ENCODE data around the gene ZNG1A. TPM values are rescaled to one million over a fixed set of nuclear protein-coding genes. Genes with fewer than 3 reads are reported as not detected.
"Not testable (repeated sequence)": the region's sequence is repeated elsewhere in the genome, so short reads cannot be mapped to it uniquely, and the experiment has no call there.

ZNG1A gene
- total RNA-seq, 1 experiment from 2014 or later: 31.1 TPM

- H3T11ph ChIP-seq (ENCODE audit: low read length); H2BK15ac ChIP-seq (ENCODE audit: low read depth, low read length); H3K14ac ChIP-seq (ENCODE audit: insufficient read depth, low read length); H3K4me2 ChIP-seq (ENCODE audit: insufficient read depth, insufficient read length, low read length); H2BK20ac ChIP-seq (ENCODE audit: low read depth, low read length, poor library complexity, severe bottlenecking); H3K9me3 Mint-ChIP-seq; H4K5ac ChIP-seq (ENCODE audit: insufficient read length, low read depth, low read length); H2BK12ac ChIP-seq (ENCODE audit: insufficient read length, low read depth, low read length); H2BK120ac ChIP-seq (ENCODE audit: low read depth, low read length, poor library complexity, severe bottlenecking); H3K27ac ChIP-seq (ENCODE audit: insufficient read length, low read depth, low read length); H2BK5ac ChIP-seq (ENCODE audit: insufficient read length, low read length); DNase-seq; H3K9me3 ChIP-seq (ENCODE audit: control insufficient read depth, low read depth, low read length); H3K9ac ChIP-seq (ENCODE audit: extremely low read depth, insufficient read length, low read length); H2AK5ac ChIP-seq (ENCODE audit: insufficient read length, low read length); H3K4ac ChIP-seq (ENCODE audit: low read depth, low read length); H4K8ac ChIP-seq (replicated peaks; ENCODE audit: insufficient read length, low read depth, low read length); H3K79me2 ChIP-seq (ENCODE audit: insufficient read depth, low read length); H4K91ac ChIP-seq (ENCODE audit: insufficient read length, low read depth, low read length); H3K36me3 Mint-ChIP-seq (ENCODE audit: insufficient read depth in 1 of 3, low read depth in 3 of 3); H3K56ac ChIP-seq (ENCODE audit: insufficient read length, low read depth, low read length); H3K4me1 ChIP-seq (ENCODE audit: insufficient read depth, low read length); H3K18ac ChIP-seq (ENCODE audit: insufficient read length, low read depth, low read length); H3K23me2 ChIP-seq (ENCODE audit: insufficient read length, low read depth, low read length, poor library complexity, severe bottlenecking); H4K20me1 ChIP-seq (ENCODE audit: control insufficient read depth, insufficient read depth, insufficient read length); H3K79me1 ChIP-seq (ENCODE audit: insufficient read depth, low read depth, low read length, poor library complexity, severe bottlenecking); H2AFZ ChIP-seq (ENCODE audit: low read length); H3K27ac Mint-ChIP-seq; H3K23ac ChIP-seq (ENCODE audit: insufficient read length, low read depth, low read length): not testable (repeated sequence)
- no CpG with 5 or more reads among the region's 55 CpGs for WGBS (ENCODE audit: extremely low coverage, insufficient read length, low lambda C conversion rate)
- Mint-ChIP-seq H3K4me3 (peak overlapping the region in 1 of 2 experiments; percentile 53; a peak in 3 of 5 replicates), H3K4me1 (peaks cover 11 to 15% of the 10 kb centered on the region in 2 experiments), H3K27me3 (ENCODE audit: low read depth) (peaks cover 93% of the 10 kb centered on the region)
- H3K27me3 ChIP-seq (ENCODE audit: insufficient read depth, low read length): peaks cover 48% of the 10 kb centered on the region
Measured at GRCh38 chr9:112589-113467, 66.0 kb downstream of the ZNG1A start.

- H3K9me3 ChIP-seq (ENCODE audit: control insufficient read depth, low read depth, low read length); H3K79me1 ChIP-seq (ENCODE audit: insufficient read depth, low read depth, low read length, poor library complexity, severe bottlenecking); H3K36me3 Mint-ChIP-seq (ENCODE audit: insufficient read depth in 1 of 3, low read depth in 3 of 3); H3K9ac ChIP-seq (ENCODE audit: extremely low read depth, insufficient read length, low read length); H4K8ac ChIP-seq (replicated peaks; ENCODE audit: insufficient read length, low read depth, low read length); H2BK20ac ChIP-seq (ENCODE audit: low read depth, low read length, poor library complexity, severe bottlenecking); H2AK5ac ChIP-seq (ENCODE audit: insufficient read length, low read length); H3K4ac ChIP-seq (ENCODE audit: low read depth, low read length); H3K79me2 ChIP-seq (ENCODE audit: insufficient read depth, low read length); H3K56ac ChIP-seq (ENCODE audit: insufficient read length, low read depth, low read length); H3K18ac ChIP-seq (ENCODE audit: insufficient read length, low read depth, low read length); H4K91ac ChIP-seq (ENCODE audit: insufficient read length, low read depth, low read length); H3K23ac ChIP-seq (ENCODE audit: insufficient read length, low read depth, low read length); H3K4me1 ChIP-seq (ENCODE audit: insufficient read depth, low read length); H4K20me1 ChIP-seq (ENCODE audit: control insufficient read depth, insufficient read depth, insufficient read length); H3K9me3 Mint-ChIP-seq; H3K27ac ChIP-seq (ENCODE audit: insufficient read length, low read depth, low read length); H2AFZ ChIP-seq (ENCODE audit: low read length); H3K4me3 Mint-ChIP-seq; H3K27ac Mint-ChIP-seq; H4K5ac ChIP-seq (ENCODE audit: insufficient read length, low read depth, low read length); H2BK5ac ChIP-seq (ENCODE audit: insufficient read length, low read length); H2BK120ac ChIP-seq (ENCODE audit: low read depth, low read length, poor library complexity, severe bottlenecking); H3K4me2 ChIP-seq (ENCODE audit: insufficient read depth, insufficient read length, low read length); H2BK15ac ChIP-seq (ENCODE audit: low read depth, low read length); H3K23me2 ChIP-seq (ENCODE audit: insufficient read length, low read depth, low read length, poor library complexity, severe bottlenecking); H2BK12ac ChIP-seq (ENCODE audit: insufficient read length, low read depth, low read length); H3K14ac ChIP-seq (ENCODE audit: insufficient read depth, low read length); DNase-seq; H3T11ph ChIP-seq (ENCODE audit: low read length): not testable (repeated sequence)
- Mint-ChIP-seq H3K4me1 (peaks cover 8 to 11% of the 10 kb centered on the region in 2 experiments), H3K27me3 (ENCODE audit: low read depth) (peaks cover 89% of the 10 kb centered on the region)
- H3K27me3 ChIP-seq (ENCODE audit: insufficient read depth, low read length): peaks cover 41% of the 10 kb centered on the region
- no CpG with 5 or more reads among the region's 4 CpGs for WGBS (ENCODE audit: extremely low coverage, insufficient read length, low lambda C conversion rate)
Measured at GRCh38 chr9:110672-111071, 68.2 kb downstream of the ZNG1A start.
